H1 (cell line): ENCODE results near the gene REM2. TPM values are rescaled to one million over a fixed set of nuclear protein-coding genes. Genes with fewer than 3 reads are reported as not detected.

ENCODE experiments used
- CTCF ChIA-PET: fragments of 300-600 bp; sonication (Branson Sonifier 250); formaldehyde crosslinking; loops from one replicate; lab custom pipeline; 2021; ENCODE audit not compliant: partially characterized antibody; lab: Charles Lee
- POLR2A ChIA-PET: fragments of 300-600 bp; sonication (Branson Sonifier 250); formaldehyde crosslinking; loops from one replicate; lab custom pipeline; 2021; ENCODE audit warnings: inconsistent platforms; ENCODE audit not compliant: partially characterized antibody; lab: Charles Lee
- DNase-seq, 2 experiments: peaks; one replicate each; pipeline versions ENCODE4 v3.0.0 to v3.0.0-alpha.2; 2010 to 2022; ENCODE audit warnings: low spot score in 2 of 2, low read depth in 1 of 2, mixed read lengths in 1 of 2
- FAIRE-seq: peaks from 2 replicates; lab custom pipeline; 2011; peaks lifted over from hg19 to GRCh38; lab: Jason Lieb, UNC
- H2AFZ ChIP-seq: 2 replicates; pipeline ENCODE4 v1.8.1; 2012; ENCODE audit warnings: low read length, inconsistent platforms
- H2AK5ac ChIP-seq: 2 replicates; pipeline ENCODE4 v1.6.1; 2013; ENCODE audit warnings: low read depth, low read length
- H2BK120ac ChIP-seq: replicated peaks from 2 replicates; pipeline ENCODE3; 2013; ENCODE audit warnings: low read depth, low read length, inconsistent platforms
- H2BK12ac ChIP-seq: 2 replicates; pipeline ENCODE4 v1.6.1; 2013; ENCODE audit warnings: low read depth, low read length
- H2BK15ac ChIP-seq: 2 replicates; pipeline ENCODE4 v1.6.1; 2013; ENCODE audit warnings: low read length
- H2BK20ac ChIP-seq: 2 replicates; pipeline ENCODE4 v1.6.1; 2013; ENCODE audit warnings: low read length
- H2BK5ac ChIP-seq: 2 replicates; pipeline ENCODE4 v1.6.1; 2013; ENCODE audit warnings: low read depth, low read length
- H3K14ac ChIP-seq: 2 replicates; pipeline ENCODE4 v1.6.1; 2013; ENCODE audit warnings: inconsistent platforms; ENCODE audit not compliant: insufficient read length
- H3K18ac ChIP-seq: 2 replicates; pipeline ENCODE4 v1.6.1; 2013; ENCODE audit warnings: low read length; ENCODE audit errors: extremely low read depth
- H3K23ac ChIP-seq: 2 replicates; pipeline ENCODE4 v1.6.1; 2013; ENCODE audit warnings: inconsistent platforms; ENCODE audit not compliant: insufficient read length
- H3K23me2 ChIP-seq: 2 replicates; pipeline ENCODE4 v1.6.1; 2013; ENCODE audit warnings: low read depth, low read length
- H3K27ac ChIP-seq: 2 replicates; pipeline ENCODE4 v1.6.1; 2011; ENCODE audit warnings: low read depth, low read length, inconsistent platforms
- H3K27me3 ChIP-seq, 4 experiments: replicated peaks in 1 of 4; 1 replicate in 1 of 4; 2 replicates in 3 of 4; pipeline versions ENCODE4 v1.6.1 to v1.8.1; 2011 to 2013; ENCODE audit warnings: low read length in 3 of 4, mild to moderate bottlenecking in 3 of 4, inconsistent platforms in 2 of 4, mixed read lengths in 2 of 4, moderate library complexity in 1 of 4; ENCODE audit not compliant: control insufficient read depth in 3 of 4, insufficient read depth in 3 of 4; ENCODE audit errors: extremely low read depth in 1 of 4
- H3K36me3 ChIP-seq, 4 experiments: 2 replicates each; pipeline versions ENCODE4 v1.6.1 to v1.8.1; 2011 to 2013; ENCODE audit warnings: mild to moderate bottlenecking in 4 of 4, low read length in 3 of 4, moderate library complexity in 2 of 4, control low read depth in 1 of 4, inconsistent platforms in 1 of 4; ENCODE audit not compliant: insufficient read depth in 4 of 4, control insufficient read depth in 2 of 4
- H3K4ac ChIP-seq: replicated peaks from 2 replicates; pipeline ENCODE3; 2013; ENCODE audit warnings: low read length, low read depth, mixed read lengths, inconsistent platforms; ENCODE audit not compliant: insufficient read length
- H3K4me1 ChIP-seq, 4 experiments: replicated peaks in 1 of 4; 1 replicate in 1 of 4; 2 replicates in 3 of 4; pipeline versions ENCODE4 v1.6.1 to v1.8.1; 2011 to 2013; ENCODE audit warnings: low read length in 3 of 4, inconsistent platforms in 2 of 4, mixed read lengths in 1 of 4; ENCODE audit not compliant: insufficient read depth in 4 of 4, control insufficient read depth in 3 of 4
- H3K4me2 ChIP-seq, 2 experiments: 2 replicates each; pipeline versions ENCODE4 v1.6.1 to v1.8.1; 2011 to 2013; ENCODE audit warnings: low read depth in 2 of 2, low read length in 2 of 2, control low read depth in 1 of 2, inconsistent platforms in 1 of 2, mild to moderate bottlenecking in 1 of 2; ENCODE audit not compliant: insufficient read depth in 1 of 2
- H3K4me3 ChIP-seq, 4 experiments: fragments of 200-600, 300-600 bp in 1 of 4; sonication (generic), shearing (Covaris generic), sonication (Bioruptor Twin) in 1 of 4; 2 replicates each; pipeline versions ENCODE4 v1.5.1 to v1.8.1; 2011 to 2016; ENCODE audit warnings: low read length in 4 of 4, low read depth in 3 of 4, control low read depth in 2 of 4, inconsistent platforms in 2 of 4, mild to moderate bottlenecking in 2 of 4, mixed read lengths in 1 of 4, moderate library complexity in 1 of 4; ENCODE audit not compliant: insufficient read depth in 2 of 4; ENCODE audit errors: extremely low read depth in 1 of 4
- H3K56ac ChIP-seq: replicated peaks from 2 replicates; pipeline ENCODE3; 2013; ENCODE audit warnings: low read depth, mild to moderate bottlenecking, mixed read lengths, low read length, inconsistent platforms; ENCODE audit not compliant: insufficient read length
- H3K79me1 ChIP-seq: 2 replicates; pipeline ENCODE4 v1.6.1; 2013; ENCODE audit warnings: low read depth, low read length, control low read depth
- H3K79me2 ChIP-seq, 2 experiments: 2 replicates each; pipeline versions ENCODE4 v1.6.1 to v1.8.1; 2012 to 2013; ENCODE audit warnings: low read length in 2 of 2, mild to moderate bottlenecking in 2 of 2, inconsistent platforms in 1 of 2; ENCODE audit not compliant: insufficient read depth in 2 of 2, control insufficient read depth in 1 of 2
- H3K9ac ChIP-seq, 4 experiments: replicated peaks in 1 of 4; 1 replicate in 1 of 4; 2 replicates in 3 of 4; pipeline versions ENCODE4 v1.6.1 to v1.8.1; 2011 to 2013; ENCODE audit warnings: low read depth in 3 of 4, low read length in 3 of 4, control low read depth in 2 of 4, mild to moderate bottlenecking in 2 of 4, moderate library complexity in 2 of 4, inconsistent platforms in 1 of 4; ENCODE audit errors: extremely low read depth in 1 of 4
- H3K9me3 ChIP-seq, 2 experiments: 2 replicates each; pipeline versions ENCODE4 v1.6.1 to v1.8.1; 2012 to 2013; ENCODE audit warnings: mild to moderate bottlenecking in 2 of 2, moderate library complexity in 2 of 2, control low read depth in 1 of 2, inconsistent platforms in 1 of 2, low read depth in 1 of 2, low read length in 1 of 2, mixed read lengths in 1 of 2; ENCODE audit not compliant: insufficient read depth in 2 of 2
- H4K20me1 ChIP-seq, 2 experiments: replicated peaks in 1 of 2; 2 replicates each; pipeline versions ENCODE3 to v1.8.1; 2011 to 2013; ENCODE audit warnings: inconsistent platforms in 2 of 2, low read length in 2 of 2, mild to moderate bottlenecking in 1 of 2; ENCODE audit not compliant: insufficient read depth in 2 of 2, control insufficient read depth in 1 of 2
- H4K5ac ChIP-seq: 2 replicates; pipeline ENCODE4 v1.6.1; 2013; ENCODE audit warnings: low read length, low read depth, mixed read lengths, inconsistent platforms; ENCODE audit not compliant: insufficient read length
- H4K8ac ChIP-seq: 2 replicates; pipeline ENCODE4 v1.8.0; 2013; ENCODE audit warnings: mild to moderate bottlenecking, moderate library complexity, low read length, inconsistent platforms; ENCODE audit not compliant: insufficient read depth; ENCODE audit errors: extremely low read depth
- H4K91ac ChIP-seq: replicated peaks from 2 replicates; pipeline ENCODE3; 2013; ENCODE audit warnings: low read length, mixed read lengths, inconsistent platforms; ENCODE audit not compliant: insufficient read length
- WGBS, 2 experiments: shearing (Covaris generic) in 1 of 2; methylation state at CpG; one replicate each; pipeline versions ENCODE4 v1.1.6 to v1.1.7; 2013 to 2015; ENCODE audit warnings: low lambda C conversion rate in 2 of 2, mixed read lengths in 2 of 2, inconsistent platforms in 1 of 2, low coverage in 1 of 2, missing lambda C conversion rate in 1 of 2; ENCODE audit not compliant: insufficient replicate concordance in 2 of 2, insufficient coverage in 1 of 2, insufficient read length in 1 of 2; ENCODE audit errors: extremely low coverage in 1 of 2, missing lambda C conversion rate in 1 of 2; 5-methylcytosine and 5-hydroxymethylcytosine counted together
- polyA plus RNA-seq, 7 experiments: library from polyadenylated mRNA; depleted of rRNA in 3 of 7; stranded (reverse) in 5 of 7; unstranded in 2 of 7; fragments of >200 nt in 5 of 7; fragments of 200-250 nt in 2 of 7; gene quantifications; 1 replicate in 5 of 7; 2 replicates in 1 of 7; 4 replicates in 1 of 7; pipeline versions ENCODE4 v1.2.1 to v1.2.3, GENCODE V29; 2011 to 2013; ENCODE audit warnings: missing spikeins in 2 of 7, mixed read lengths in 2 of 7
- total RNA-seq: library from RNA; stranded (reverse); fragmentation: NEBNext Ultra II Directional; extraction: Animal tissue kit (Norgen Biotek cat#: 25700); gene quantifications from 2 replicates; pipeline ENCODE4 v1.2.1, GENCODE V29; 2021

REM2 gene
- total and polyA plus RNA-seq, 2 of the 8 experiments (the other 6 are each of a cell fraction or from before 2014, with no cell fraction given), result 1.00 to 1.1 TPM

DNA sequence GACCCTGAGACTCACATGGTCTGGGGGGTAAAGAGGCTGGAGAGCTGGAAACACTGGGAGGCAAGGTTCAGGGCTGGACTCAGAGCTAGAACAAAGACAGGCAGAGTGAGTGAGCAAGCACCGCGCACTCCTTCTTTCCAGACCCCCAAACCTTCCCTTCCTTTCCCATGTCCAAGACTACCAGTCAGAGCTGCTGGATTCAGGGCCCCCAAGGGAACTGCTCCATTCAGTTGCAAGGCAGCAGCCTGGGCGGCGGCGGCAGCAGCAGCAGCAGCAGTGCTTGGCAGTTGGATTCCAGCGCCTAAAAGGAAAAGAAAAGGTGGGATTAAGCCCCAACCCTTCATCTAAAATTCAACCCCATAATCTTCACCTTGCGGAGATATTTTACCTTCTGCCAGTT is 18.8 kb downstream of the REM2 start:
- FAIRE-seq, result no peak

More for the DNA sequence above, 18.8 kb downstream of the REM2 start:
- Histone ChIP-seq H3K4me3 (no peak overlapping the region), H4K20me1 (peaks cover 5 to 10% of the 10 kb centered on the region in 2 experiments), H3K4ac (no peak overlapping the region), H2BK12ac (no peak overlapping the region), H3K23ac (no peak overlapping the region), H2BK120ac (no peak overlapping the region), H2BK20ac (no peak overlapping the region), H3K27me3 (peaks cover 7 to 23% (median 21%) of the 10 kb centered on the region in 4 experiments), H3K79me2 (no peaks in the 10 kb centered on the region), H2AK5ac (no peak overlapping the region), H4K8ac (no peak overlapping the region), H3K4me2 (no peak overlapping the region), H3K36me3 (peaks cover 30 to 53% (median 47%) of the 10 kb centered on the region in 4 experiments), H4K5ac (no peak overlapping the region), H3K79me1 (no peaks in the 10 kb centered on the region), H4K91ac (no peak overlapping the region), H3K23me2 (no peaks in the 10 kb centered on the region), H3K14ac (no peak overlapping the region), H2BK5ac (no peak overlapping the region), H3K4me1 (peaks cover 0 to 8% (median 4%) of the 10 kb centered on the region in 4 experiments; a peak in 2 of 7 replicates), H3K9me3 (no peaks in the 10 kb centered on the region), H2BK15ac (no peak overlapping the region), H2AFZ (no peak overlapping the region), H3K9ac (no peak overlapping the region), H3K18ac (no peak overlapping the region), H3K27ac (no peak overlapping the region), H3K56ac (no peak overlapping the region)
- 85% methylated on average over 5 of the region's 7 CpGs; no CpG with 5 or more reads in 1 of the 2 experiments for WGBS, 2 experiments
- no peak for DNase-seq
- POLR2A ChIA-PET, result interaction anchor here (1.4 to 4.3 kb wide), 5 partner anchors 9 to 26 kb away, joined by 3 to 22 read pairs (median 4); partner anchors contain the start of genes RBM23 and REM2
- CTCF ChIA-PET, result interaction anchor here (0.8 to 14.2 kb wide), 16 partner anchors 9 to 342 kb away, joined by 3 to 158 read pairs (median 4); partner anchors contain the start of genes LRP10, MMP14, PRMT5 and RBM23
